GM12801 (cell line): Measurements from ENCODE around the gene LRP1B.

Source experiments
- CTCF ChIP-seq: IDR thresholded peaks from one replicate; pipeline ENCODE4 v1.5.1; 2011; ENCODE audit warnings: control low read depth; ENCODE audit not compliant: insufficient read length; ENCODE audit errors: extremely low read depth

The LRP1B gene

GRCh38 chr2:141928476-141928875 lies 202.3 kb downstream of the LRP1B start:
- no peak for TF ChIP-seq CTCF

GRCh38 chr2:141927536-141927935 lies 203.3 kb downstream of the LRP1B start:
- TF ChIP-seq CTCF, result no peak

- no peak for TF ChIP-seq CTCF
Measured at GRCh38 chr2:141925511-141925910, 205.3 kb downstream of the LRP1B start.

GRCh38 chr2:141923657-141924056 lies 207.2 kb downstream of the LRP1B start:
- no peak for TF ChIP-seq CTCF

GRCh38 chr2:141911485-141912066 lies 219.2 kb downstream of the LRP1B start:
- TF ChIP-seq CTCF, result no peak

- TF ChIP-seq CTCF, result no peak
Measured at GRCh38 chr2:141906678-141907077, 224.1 kb downstream of the LRP1B start.

GRCh38 chr2:141900826-141901225 lies 230.0 kb downstream of the LRP1B start:
- TF ChIP-seq CTCF, result no peak
